ENCODE measurements around the gene LGALS7. TPM values are rescaled to one million over a fixed set of nuclear protein-coding genes. Genes with fewer than 3 reads are reported as not detected.
"Not testable (repeated sequence)": the region's sequence is repeated elsewhere in the genome, so short reads cannot be mapped to it uniquely, and the experiment has no call there.

LGALS7 gene
- total and polyA plus RNA-seq, 2 of the 4 experiments (the other 2 are of a cell fraction): not detected

DNA sequence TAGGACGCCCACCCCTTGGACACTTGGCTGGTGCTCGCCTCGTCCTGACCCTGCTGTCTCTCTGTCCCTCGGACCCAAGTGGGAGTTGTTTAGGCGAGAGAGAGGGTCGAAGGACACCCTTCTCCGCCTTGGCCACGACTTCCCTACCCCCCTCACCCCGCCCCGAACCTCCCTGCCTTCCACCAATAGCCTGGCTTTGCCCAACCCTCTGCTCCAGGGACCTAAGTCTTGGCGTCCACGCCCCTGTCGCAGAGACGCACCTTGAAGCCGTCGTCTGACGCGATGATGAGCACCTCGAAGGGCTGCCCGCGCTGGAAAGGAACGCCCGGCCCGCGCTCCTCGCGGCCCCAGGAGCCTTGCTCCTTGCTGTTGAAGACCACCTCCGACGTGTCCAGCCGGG lies 1.7 kb downstream of the LGALS7 start:
- in situ Hi-C loops (cut with MboI; ENCODE audit: low sequenced_read_pairs); ATAC-seq (ENCODE audit: low read depth): not testable (repeated sequence)

DNA sequence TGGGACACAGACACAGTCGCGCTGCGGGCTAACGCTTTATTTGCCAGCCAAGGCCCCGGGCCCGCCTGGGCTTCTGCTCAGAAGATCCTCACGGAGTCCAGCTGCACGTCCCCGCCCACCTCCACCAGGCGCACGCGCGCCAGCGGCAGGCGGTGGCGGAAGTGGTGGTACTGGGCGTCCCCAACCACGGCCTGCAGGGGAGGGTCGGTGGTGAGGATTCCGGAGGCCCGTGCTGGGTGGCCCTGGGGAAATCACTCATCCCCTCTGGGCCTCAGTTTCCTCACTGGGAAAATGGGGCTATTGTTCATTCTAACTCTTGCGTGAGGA lies 2.4 kb downstream of the LGALS7 start:
- H3K79me1 ChIP-seq (ENCODE audit: low read depth in 1 of 2, low read length in 2 of 2); H3K9me1 ChIP-seq (ENCODE audit: insufficient read depth, low read length); dilution Hi-C loops (cut with HindIII; ENCODE audit: low sequenced_read_pairs, unreplicated experiment); DNase-seq; intact Hi-C loops (cut with micrococcal nuclease); H3K4me3 ChIP-seq (ENCODE audit: insufficient read depth, low read depth, low read length); H4K5ac ChIP-seq (ENCODE audit: low read depth, low read length); H4K91ac ChIP-seq (ENCODE audit: insufficient read depth, low read depth, low read length); H2BK120ac ChIP-seq (ENCODE audit: low read depth, low read length); H2AK5ac ChIP-seq (ENCODE audit: low read depth, low read length); BruUV-seq (replicated peaks); H3K27ac ChIP-seq (ENCODE audit: insufficient read depth, low read length); H3K4me1 ChIP-seq (ENCODE audit: control insufficient read depth, insufficient read depth, low read length); CTCF ChIA-PET; H3K36me3 ChIP-seq (ENCODE audit: control insufficient read depth, insufficient read depth, low read length); H2AFZ ChIP-seq (replicated peaks; ENCODE audit: low read length, poor library complexity); H3K4ac ChIP-seq (ENCODE audit: low read depth, low read length); H2BK15ac ChIP-seq (ENCODE audit: low read depth, low read length); H3K23ac ChIP-seq (ENCODE audit: low read depth, low read length); in situ Hi-C loops (cut with MboI; ENCODE audit: low sequenced_read_pairs); H3K4me2 ChIP-seq (ENCODE audit: low read depth, low read length); H3K56ac ChIP-seq (ENCODE audit: extremely low read depth, insufficient read depth, low read length); H3K18ac ChIP-seq (ENCODE audit: low read depth, low read length); H2BK5ac ChIP-seq (ENCODE audit: low read depth, low read length, poor library complexity, severe bottlenecking); POLR2A ChIA-PET (ENCODE audit: unreplicated experiment); H4K20me1 ChIP-seq (ENCODE audit: insufficient read depth, low read length); H3K9ac ChIP-seq (ENCODE audit: low read depth, low read length); H2BK20ac ChIP-seq (ENCODE audit: low read depth, low read length); H3K9me3 ChIP-seq (ENCODE audit: control insufficient read depth, insufficient read depth, low read length); H3K14ac ChIP-seq (replicated peaks; ENCODE audit: low read depth, low read length); H4K8ac ChIP-seq (ENCODE audit: low read depth in 2 of 2, low read length in 2 of 2); H3K27me3 ChIP-seq (ENCODE audit: control insufficient read depth, insufficient read depth, low read length); H2AK9ac ChIP-seq (replicated peaks; ENCODE audit: low read depth, low read length, poor library complexity): not testable (repeated sequence)
- WGBS, 2 experiments (ENCODE audit: extremely low coverage in 2 of 2, insufficient read length in 1 of 2): no CpG with 5 or more reads among the region's 22 CpGs
- ATAC-seq (ENCODE audit: low read depth): peak; percentile 93

More for the DNA sequence above, 1.7 kb downstream of the LGALS7 start:
- H3K9ac ChIP-seq (ENCODE audit: low read depth, low read length); H2BK20ac ChIP-seq (ENCODE audit: low read depth, low read length); H2BK120ac ChIP-seq (ENCODE audit: low read depth, low read length); H3K14ac ChIP-seq (replicated peaks; ENCODE audit: low read depth, low read length); H3K79me1 ChIP-seq (ENCODE audit: low read depth in 1 of 2, low read length in 2 of 2); H2AK5ac ChIP-seq (ENCODE audit: low read depth, low read length); DNase-seq; H3K4me1 ChIP-seq (ENCODE audit: control insufficient read depth, insufficient read depth, low read length); BruUV-seq (replicated peaks); CTCF ChIA-PET; H4K5ac ChIP-seq (ENCODE audit: low read depth, low read length); H4K91ac ChIP-seq (ENCODE audit: insufficient read depth, low read depth, low read length); H2AK9ac ChIP-seq (replicated peaks; ENCODE audit: low read depth, low read length, poor library complexity); H3K4me2 ChIP-seq (ENCODE audit: low read depth, low read length); H4K20me1 ChIP-seq (ENCODE audit: insufficient read depth, low read length); H3K27ac ChIP-seq (ENCODE audit: insufficient read depth, low read length); H3K18ac ChIP-seq (ENCODE audit: low read depth, low read length); H2BK5ac ChIP-seq (ENCODE audit: low read depth, low read length, poor library complexity, severe bottlenecking); H3K36me3 ChIP-seq (ENCODE audit: control insufficient read depth, insufficient read depth, low read length); dilution Hi-C loops (cut with HindIII; ENCODE audit: low sequenced_read_pairs, unreplicated experiment); H2AFZ ChIP-seq (replicated peaks; ENCODE audit: low read length, poor library complexity); H2BK15ac ChIP-seq (ENCODE audit: low read depth, low read length); H3K9me1 ChIP-seq (ENCODE audit: insufficient read depth, low read length); H3K4me3 ChIP-seq (ENCODE audit: insufficient read depth, low read depth, low read length); H3K27me3 ChIP-seq (ENCODE audit: control insufficient read depth, insufficient read depth, low read length); H3K4ac ChIP-seq (ENCODE audit: low read depth, low read length); H3K56ac ChIP-seq (ENCODE audit: extremely low read depth, insufficient read depth, low read length); H3K9me3 ChIP-seq (ENCODE audit: control insufficient read depth, insufficient read depth, low read length); intact Hi-C loops (cut with micrococcal nuclease); POLR2A ChIA-PET (ENCODE audit: unreplicated experiment); H3K23ac ChIP-seq (ENCODE audit: low read depth, low read length); H4K8ac ChIP-seq (ENCODE audit: low read depth in 2 of 2, low read length in 2 of 2): not testable (repeated sequence)
- WGBS, 2 experiments (ENCODE audit: extremely low coverage in 2 of 2, insufficient read length in 1 of 2): no CpG with 5 or more reads among the region's 30 CpGs
